AG10803 (cell line): Measurements from ENCODE around the gene ATP2B1.

Experiments used
- DNase-seq: peaks from one replicate; pipeline ENCODE4 v3.0.0; 2010; ENCODE audit warnings: low read depth
- H3K4me3 ChIP-seq: 2 replicates; pipeline ENCODE4 v1.5.1; 2011; ENCODE audit warnings: mild to moderate bottlenecking, low read length, control low read depth
- CTCF ChIP-seq: conservative IDR thresholded peaks from 2 replicates; pipeline ENCODE4 v1.5.1; 2011; ENCODE audit warnings: mild to moderate bottlenecking, low read length, control low read depth, inconsistent platforms

ATP2B1 gene

GRCh38 chr12:89645434-89645833 is 63.2 kb downstream of the ATP2B1 start:
- no peak for DNase-seq
- no peak overlapping the region for H3K4me3 ChIP-seq
- TF ChIP-seq CTCF: no peak

- TF ChIP-seq CTCF: no peak
- DNase-seq: no peak
- H3K4me3 ChIP-seq: no peak overlapping the region
Observed at GRCh38 chr12:89642959-89643358, 65.7 kb downstream of the ATP2B1 start.

- peak; percentile 10 for DNase-seq
- TF ChIP-seq CTCF: no peak
Observed at GRCh38 chr12:89636776-89637160, 71.9 kb downstream of the ATP2B1 start.

GRCh38 chr12:89636052-89636775 is 72.4 kb downstream of the ATP2B1 start:
- H3K4me3 ChIP-seq: no peak overlapping the region
- peak; percentile 44 for DNase-seq
- TF ChIP-seq CTCF: no peak

More at GRCh38 chr12:89636776-89637160, 71.9 kb downstream of the ATP2B1 start:
- no peak overlapping the region for H3K4me3 ChIP-seq

- H3K4me3 ChIP-seq: no peak overlapping the region
- no peak for TF ChIP-seq CTCF
- no peak for DNase-seq
Observed at GRCh38 chr12:89634508-89634907, 74.1 kb downstream of the ATP2B1 start.

GRCh38 chr12:89632778-89633177 is 75.9 kb downstream of the ATP2B1 start:
- DNase-seq: no peak
- no peak for TF ChIP-seq CTCF
- no peak overlapping the region for H3K4me3 ChIP-seq

GRCh38 chr12:89622115-89622514 is 86.5 kb downstream of the ATP2B1 start:
- no peak for DNase-seq
- no peak overlapping the region for H3K4me3 ChIP-seq
- TF ChIP-seq CTCF: no peak
